ENCODE data around the gene CDC42BPB.

The CDC42BPB gene

GRCh38 chr14:102920273-102920997 is 136.9 kb downstream of the CDC42BPB start:
- TF ChIP-seq CTCF (IDR thresholded peaks at IDR 0.05; ENCODE audit: low read depth, low read length) = no peak

DNA sequence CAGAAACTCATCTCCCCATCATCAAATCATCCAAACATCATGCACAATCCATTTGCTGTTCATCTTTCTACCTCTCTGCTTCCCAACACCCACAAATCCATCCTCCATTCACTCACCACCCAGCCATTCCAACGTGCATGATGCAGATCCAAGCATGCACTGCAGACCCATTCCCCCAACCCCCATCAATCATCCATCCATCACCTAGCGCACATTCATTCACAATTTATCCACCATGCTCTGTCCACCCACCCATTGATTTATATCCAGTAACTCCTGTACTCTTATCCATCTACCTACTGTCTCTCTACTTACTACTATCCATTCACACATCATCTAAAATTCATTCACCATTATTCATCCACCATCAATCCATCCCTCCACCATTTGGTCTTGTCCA is 138.9 kb downstream of the CDC42BPB start:
- no peak for TF ChIP-seq CTCF (IDR thresholded peaks at IDR 0.05; ENCODE audit: low read depth, low read length)
- H3K4me3 ChIP-seq (replicated peaks in 1 of 2; ENCODE audit: low read depth in 2 of 2, low read length in 2 of 2) = no peak overlapping the region
- no peak for DNase-seq (ENCODE audit: low read depth in 2 of 2)

More at GRCh38 chr14:102920273-102920997, 136.9 kb downstream of the CDC42BPB start:
- no peak overlapping the region for H3K4me3 ChIP-seq (replicated peaks in 1 of 2; ENCODE audit: low read depth in 2 of 2, low read length in 2 of 2)
- DNase-seq (ENCODE audit: low read depth in 2 of 2) = no peak

GRCh38 chr14:102917469-102918211 is 139.7 kb downstream of the CDC42BPB start:
- no peak overlapping the region for H3K4me3 ChIP-seq (replicated peaks in 1 of 2; ENCODE audit: low read depth in 2 of 2, low read length in 2 of 2)
- TF ChIP-seq CTCF (IDR thresholded peaks at IDR 0.05; ENCODE audit: low read depth, low read length) = peak; percentile 77
- peak; percentile 52 to 54 for DNase-seq (ENCODE audit: low read depth in 2 of 2)

DNA sequence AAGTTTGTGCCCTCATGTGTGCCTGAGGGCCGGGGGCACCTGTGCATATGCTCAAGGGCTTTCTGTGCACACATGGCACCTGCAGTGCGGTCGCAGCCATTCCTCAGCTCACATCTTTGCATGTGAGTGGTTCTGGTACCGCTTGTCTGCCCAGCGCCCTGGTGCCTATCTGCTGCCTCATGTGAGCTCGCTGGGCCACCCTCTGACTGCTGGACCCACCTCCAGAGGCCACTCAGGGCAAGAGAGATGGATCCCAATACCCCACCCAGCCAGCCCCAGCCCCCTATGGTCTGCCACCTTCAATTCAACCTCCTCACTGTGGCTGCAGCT is 140.3 kb downstream of the CDC42BPB start:
- DNase-seq (ENCODE audit: low read depth in 2 of 2) = no peak

GRCh38 chr14:102916347-102917055 is 140.8 kb downstream of the CDC42BPB start:
- no peak for TF ChIP-seq CTCF (IDR thresholded peaks at IDR 0.05; ENCODE audit: low read depth, low read length)
- no peak overlapping the region for H3K4me3 ChIP-seq (replicated peaks in 1 of 2; ENCODE audit: low read depth in 2 of 2, low read length in 2 of 2)
- no peak for DNase-seq (ENCODE audit: low read depth in 2 of 2)

More for the DNA sequence above, 140.3 kb downstream of the CDC42BPB start:
- no peak overlapping the region for H3K4me3 ChIP-seq (replicated peaks in 1 of 2; ENCODE audit: low read depth in 2 of 2, low read length in 2 of 2)
- TF ChIP-seq CTCF (IDR thresholded peaks at IDR 0.05; ENCODE audit: low read depth, low read length) = no peak

GRCh38 chr14:102915292-102916110 is 141.8 kb downstream of the CDC42BPB start:
- no peak overlapping the region for H3K4me3 ChIP-seq (replicated peaks in 1 of 2; ENCODE audit: low read depth in 2 of 2, low read length in 2 of 2)
- no peak for TF ChIP-seq CTCF (IDR thresholded peaks at IDR 0.05; ENCODE audit: low read depth, low read length)
- DNase-seq (ENCODE audit: low read depth in 2 of 2) = no peak

Measured in cardiac fibroblast (primary cell).